SH-SY5Y (cell line): ENCODE measurements around the gene CXCR2.

Experiments
- GATA2 ChIP-seq: IDR thresholded peaks from 2 replicates; pipeline ENCODE4 v1.6.1; 2011; ENCODE audit warnings: mild to moderate bottlenecking, low read depth, low read length
- GATA3 ChIP-seq: IDR thresholded peaks from 2 replicates; pipeline ENCODE4 v1.6.1; 2011; ENCODE audit warnings: low read depth, mild to moderate bottlenecking, low read length, moderate library complexity

CXCR2 gene

GRCh38 chr2:218125626-218126080 is at the start of gene CXCR2:
Gene CXCR2, plus strand, starts transcription at chr2:218126028. Its CDS starts 8,774 bp downstream, at chr2:218134802.
- TF ChIP-seq GATA2 (no peak), GATA3 (no peak)

- TF ChIP-seq GATA3: no peak
Observed at GRCh38 chr2:218077464-218078216, 48.2 kb upstream of the CXCR2 start.

GRCh38 chr2:218079943-218080913 is 45.6 kb upstream of the CXCR2 start:
- TF ChIP-seq GATA3 (no peak), GATA2 (no peak)

DNA sequence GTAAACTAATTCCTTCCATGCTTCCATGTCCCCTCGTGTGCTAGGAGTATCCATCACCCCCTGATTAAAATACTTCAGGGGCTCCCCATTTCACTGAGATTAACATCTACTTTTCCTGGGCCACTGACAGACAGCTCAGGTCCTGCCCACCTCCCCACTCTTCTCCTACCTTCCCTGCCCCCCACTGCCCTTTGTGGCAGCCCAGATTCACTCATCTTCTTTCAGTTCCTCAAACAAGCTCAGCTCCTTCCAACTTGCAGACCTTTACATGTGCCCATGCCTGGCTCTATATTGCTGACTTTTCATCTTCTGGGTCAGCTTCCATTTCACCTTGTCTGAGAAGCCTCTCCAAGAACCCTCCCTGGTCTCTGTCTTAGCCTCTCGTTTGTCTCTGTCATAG is 44.8 kb upstream of the CXCR2 start:
- no peak for TF ChIP-seq GATA2
- TF ChIP-seq GATA3: no peak

DNA sequence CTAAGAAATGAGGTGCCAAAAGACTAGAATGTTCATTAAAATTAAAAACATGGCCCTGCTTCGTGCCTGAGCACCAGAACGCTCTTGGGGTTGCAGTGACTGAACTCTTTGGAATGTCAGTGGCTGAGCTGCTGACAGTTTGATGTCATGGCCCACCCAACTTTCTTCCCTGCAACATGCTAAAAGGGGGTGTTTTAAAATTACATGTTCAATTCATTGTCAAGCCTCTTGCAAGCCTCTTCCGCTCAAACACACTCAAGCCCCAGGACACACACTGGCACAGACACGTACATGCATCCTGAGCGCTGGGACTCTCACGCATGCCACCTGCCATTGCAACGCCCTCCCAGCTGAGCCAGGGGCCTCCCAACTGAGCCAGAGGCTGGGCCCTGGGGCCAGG is 44.1 kb upstream of the CXCR2 start:
- no peak for TF ChIP-seq GATA2

DNA sequence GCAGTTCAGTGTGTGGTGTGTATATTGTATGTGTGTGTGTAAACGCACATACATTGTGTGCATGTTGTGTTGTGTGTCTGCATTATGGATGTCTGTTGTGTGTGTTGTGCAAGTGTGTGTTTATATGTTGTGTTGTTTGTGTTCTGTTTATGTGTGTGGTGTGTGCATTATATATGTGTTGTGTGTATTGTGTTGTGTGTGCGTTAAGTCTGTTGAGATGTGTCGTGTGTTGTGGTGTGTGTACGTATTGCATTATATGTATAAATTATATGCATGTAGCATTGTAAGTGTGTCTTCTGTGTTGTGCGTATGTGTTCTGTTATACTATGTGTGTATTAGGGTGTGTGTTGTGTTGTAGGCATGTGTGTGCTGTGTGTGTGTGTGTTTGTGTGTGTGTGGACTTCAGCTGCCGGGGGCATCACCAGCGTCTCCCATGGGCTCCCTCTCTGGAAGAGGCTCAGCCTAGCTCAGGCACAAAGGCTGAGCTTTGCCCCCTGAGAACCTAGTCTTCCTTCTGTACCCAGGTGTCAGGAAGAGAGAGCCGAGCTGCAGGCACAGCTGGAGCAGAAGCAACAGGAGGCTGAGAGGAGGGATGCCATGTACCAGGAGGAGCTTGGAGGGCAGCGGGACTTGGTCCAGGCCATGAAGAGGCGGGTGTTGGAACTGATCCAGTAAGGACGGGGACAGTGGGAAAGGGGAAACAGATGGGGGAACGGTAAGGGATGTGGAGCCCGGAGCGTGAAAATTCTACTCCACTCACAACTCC is 43.1 kb upstream of the CXCR2 start:
- TF ChIP-seq GATA3: no peak
- no peak for TF ChIP-seq GATA2

DNA sequence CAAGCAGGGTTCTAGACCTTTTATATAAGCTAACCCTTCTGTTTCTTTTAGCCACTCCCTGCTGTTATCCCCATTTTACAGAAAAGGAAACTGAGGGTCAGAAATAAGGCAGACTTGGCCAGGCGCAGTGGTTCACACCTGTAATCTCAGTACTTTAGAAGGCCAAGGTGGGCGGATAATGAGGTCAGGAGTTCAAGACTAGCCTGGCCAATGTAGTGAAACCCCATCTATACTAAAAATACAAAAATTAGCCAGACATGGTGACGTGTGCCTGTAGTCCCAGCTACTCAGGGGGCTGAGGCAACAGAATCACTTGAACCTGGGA is 42.5 kb upstream of the CXCR2 start:
- TF ChIP-seq GATA3 (no peak), GATA2 (no peak)

DNA sequence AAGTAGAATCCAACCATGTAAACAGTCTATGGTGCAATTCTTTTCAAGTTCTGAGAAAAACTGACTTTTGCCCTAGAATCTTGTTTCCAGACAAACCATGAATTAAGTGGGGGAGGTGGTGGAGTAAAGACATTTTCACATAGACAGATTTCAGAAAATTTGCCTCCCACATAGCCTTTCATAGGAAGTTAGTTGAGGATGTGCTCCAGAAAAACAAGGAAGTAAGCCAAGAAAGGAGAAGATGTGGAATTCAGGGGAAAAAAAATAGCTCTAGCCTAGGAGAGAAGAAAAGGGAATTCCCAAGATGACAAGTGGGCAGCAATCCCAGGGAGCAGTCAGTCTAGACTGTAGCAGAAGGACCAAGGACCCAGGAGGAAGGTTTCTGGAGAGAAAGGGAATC is 39.4 kb upstream of the CXCR2 start:
- no peak for TF ChIP-seq GATA3
- no peak for TF ChIP-seq GATA2

DNA sequence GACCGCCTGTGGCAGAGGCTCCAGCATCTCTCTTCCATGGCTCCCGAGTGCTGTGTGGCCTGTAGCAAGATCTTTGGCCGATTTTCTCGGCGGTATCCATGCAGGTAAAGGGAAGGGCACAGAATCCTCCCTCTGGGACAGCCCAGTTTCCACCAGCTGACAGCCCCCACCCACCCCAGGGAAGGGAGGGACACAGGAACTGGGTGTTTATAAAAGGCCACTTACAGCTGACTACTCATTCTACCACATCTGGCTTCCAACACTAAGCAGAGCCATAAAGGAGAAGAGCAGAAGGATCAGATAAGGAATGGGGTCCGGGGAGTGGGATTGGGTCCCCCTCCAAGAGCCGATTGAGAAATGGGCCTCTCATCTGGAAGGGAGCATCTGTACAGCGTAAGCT is 36.6 kb upstream of the CXCR2 start:
- TF ChIP-seq GATA3 (no peak), GATA2 (no peak)

GRCh38 chr2:218091746-218092145 is 34.1 kb upstream of the CXCR2 start:
- TF ChIP-seq GATA2 (no peak), GATA3 (no peak)

DNA sequence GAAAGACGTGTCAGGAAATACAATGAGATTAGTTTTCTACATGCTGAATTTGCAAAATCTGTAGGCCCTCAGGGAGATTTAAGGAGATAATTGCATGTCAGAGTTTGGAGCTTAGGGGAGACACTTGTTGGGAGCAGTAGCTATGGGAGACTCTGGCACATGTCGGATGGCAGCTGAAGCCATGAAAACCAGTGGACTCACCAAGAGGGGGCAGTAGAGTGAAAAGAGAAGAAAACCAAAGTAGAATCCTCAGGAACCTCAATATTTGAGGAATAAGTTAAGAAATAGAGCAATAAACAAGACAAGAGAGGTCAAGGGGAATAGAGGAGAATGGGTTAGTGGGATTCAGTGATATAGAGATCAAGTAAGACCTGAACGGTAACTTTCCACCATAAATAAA is 31.9 kb upstream of the CXCR2 start:
- TF ChIP-seq GATA2 (no peak), GATA3 (no peak)

DNA sequence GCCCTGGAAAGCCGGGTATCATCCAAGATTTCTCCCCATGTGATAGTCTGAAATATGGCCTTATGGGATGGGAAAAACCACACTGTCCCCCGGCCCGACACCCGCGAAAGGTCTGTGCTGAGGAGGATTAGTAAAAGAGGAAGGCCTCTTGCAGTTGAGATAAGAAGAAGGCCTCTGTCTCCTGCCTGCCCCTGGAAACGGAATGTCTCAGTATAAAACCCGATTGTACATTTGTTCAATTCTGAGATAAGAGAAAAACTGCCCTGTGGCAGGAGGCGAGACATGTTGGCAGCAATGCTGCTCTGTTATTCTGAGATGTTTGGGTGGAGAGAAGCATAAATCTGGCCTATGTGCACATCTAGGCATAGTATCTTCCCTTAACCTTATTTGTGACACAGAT is 30.0 kb upstream of the CXCR2 start:
- no peak for TF ChIP-seq GATA3

DNA sequence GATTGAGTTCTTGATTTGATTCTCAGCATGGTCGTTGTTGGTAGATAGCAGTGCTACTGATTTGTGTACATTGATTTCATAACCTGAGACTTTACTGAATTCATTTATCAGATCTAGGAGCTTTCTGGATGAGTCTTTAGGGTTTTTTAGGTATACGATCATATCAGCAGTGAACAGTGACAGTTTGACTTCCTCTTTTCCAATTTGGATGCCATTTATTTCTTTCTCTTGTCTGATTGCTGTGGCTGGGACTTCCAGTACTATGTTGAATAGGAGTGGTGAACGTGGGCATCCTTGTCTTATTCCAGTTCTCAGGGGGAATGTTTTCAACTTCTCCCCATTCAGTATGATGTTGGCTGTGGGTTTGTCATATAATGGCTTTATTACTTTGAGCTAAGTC is 27.9 kb upstream of the CXCR2 start:
- TF ChIP-seq GATA3 (no peak), GATA2 (no peak)

GRCh38 chr2:218123986-218124385 is 1.8 kb upstream of the CXCR2 start:
- TF ChIP-seq GATA3 (no peak), GATA2 (no peak)

GRCh38 chr2:218125095-218125494 is 733 bp upstream of the CXCR2 start:
- TF ChIP-seq GATA2: no peak
